DND-41 (cell line): ENCODE results near the gene NEK2.
"Not testable (repeated sequence)": the region's sequence is repeated elsewhere in the genome, so short reads cannot be mapped to it uniquely, and the experiment has no call there.

Experiments
- ATAC-seq: fragments of 200-7000 bp; cut with Tn5 transposase; 3 replicates; pipeline ENCODE4 v1.9.1; 2021; ENCODE audit warnings: low read depth; ENCODE audit not compliant: insufficient read depth
- DNase-seq: peaks from one replicate; pipeline ENCODE4 v3.0.0-alpha.2; 2020
- H2AFZ ChIP-seq: 2 replicates; pipeline ENCODE4 v1.6.0; 2012; ENCODE audit warnings: low read depth, low read length
- H3K27ac ChIP-seq: 2 replicates; pipeline ENCODE4 v1.5.1; 2012; ENCODE audit warnings: low read length, inconsistent platforms
- H3K27me3 ChIP-seq: fragments of 200-600 bp; sonication (generic); 2 replicates; pipeline ENCODE4 v1.6.0; 2012; ENCODE audit warnings: low read length, mild to moderate bottlenecking, inconsistent platforms; ENCODE audit not compliant: insufficient read depth, poor library complexity
- H3K36me3 ChIP-seq: 2 replicates; pipeline ENCODE4 v1.5.1; 2012; ENCODE audit warnings: low read length, inconsistent platforms; ENCODE audit not compliant: insufficient read depth
- H3K4me1 ChIP-seq: 2 replicates; pipeline ENCODE4 v1.5.1; 2012; ENCODE audit warnings: mild to moderate bottlenecking, low read length; ENCODE audit not compliant: insufficient read depth
- H3K4me2 ChIP-seq: 2 replicates; pipeline ENCODE4 v1.6.0; 2012; ENCODE audit warnings: mild to moderate bottlenecking, moderate library complexity, low read length, inconsistent platforms; ENCODE audit not compliant: insufficient read depth
- H3K4me3 ChIP-seq, 2 experiments: fragments of 200-600 bp in 1 of 2; shearing (Covaris generic) in 1 of 2; 2 replicates each; pipeline ENCODE4 v1.5.1; 2012 to 2016; ENCODE audit warnings: inconsistent platforms in 2 of 2, low read length in 2 of 2, mild to moderate bottlenecking in 2 of 2, low read depth in 1 of 2, moderate library complexity in 1 of 2
- H3K79me2 ChIP-seq: 2 replicates; pipeline ENCODE4 v1.6.0; 2012; ENCODE audit warnings: low read length, inconsistent platforms; ENCODE audit not compliant: insufficient read depth
- H3K9ac ChIP-seq: 2 replicates; pipeline ENCODE4 v1.6.0; 2012; ENCODE audit warnings: low read depth, mild to moderate bottlenecking, inconsistent platforms, low read length, moderate library complexity
- H3K9me3 ChIP-seq: 2 replicates; pipeline ENCODE4 v1.5.1; 2012; ENCODE audit warnings: low read length, moderate library complexity, mild to moderate bottlenecking, inconsistent platforms; ENCODE audit not compliant: insufficient read depth, severe bottlenecking
- H4K20me1 ChIP-seq: 2 replicates; pipeline ENCODE4 v1.6.0; 2012; ENCODE audit warnings: low read length; ENCODE audit not compliant: insufficient read depth
- CTCF ChIP-seq: IDR thresholded peaks from 2 replicates; pipeline ENCODE4 v1.5.1; 2012; ENCODE audit warnings: borderline replicate concordance, low read length, moderate library complexity, mild to moderate bottlenecking; ENCODE audit not compliant: poor library complexity, severe bottlenecking; ENCODE audit errors: extremely low read depth
- EZH2 ChIP-seq: IDR thresholded peaks from 3 replicates; pipeline ENCODE4 v1.6.1; 2012; ENCODE audit warnings: borderline replicate concordance, low read depth, mild to moderate bottlenecking, moderate library complexity, low read length, inconsistent platforms; ENCODE audit not compliant: severe bottlenecking

NEK2 gene

GRCh38 chr1:211684331-211684730, 8.9 kb upstream of the NEK2 start:
- H3K27me3 ChIP-seq, result no peaks in the 10 kb centered on the region
- no peak overlapping the region for H3K9ac ChIP-seq
- no peaks in the 10 kb centered on the region for H3K79me2 ChIP-seq
- H3K4me1 ChIP-seq, result peaks cover 8% of the 10 kb centered on the region
- no peak overlapping the region for H3K4me3 ChIP-seq
- no peaks in the 10 kb centered on the region for H3K36me3 ChIP-seq
- TF ChIP-seq EZH2 (no peak), CTCF (no peak)
- no peak overlapping the region for H3K4me2 ChIP-seq
- ATAC-seq, result no peak
- no peak overlapping the region for H2AFZ ChIP-seq
- DNase-seq, result no peak
- H3K27ac ChIP-seq, result no peak overlapping the region
- no peaks in the 10 kb centered on the region for H4K20me1 ChIP-seq
- H3K9me3 ChIP-seq, result no peaks in the 10 kb centered on the region

- no peaks in the 10 kb centered on the region for H3K36me3 ChIP-seq
- no peaks in the 10 kb centered on the region for H4K20me1 ChIP-seq
- H3K4me2 ChIP-seq, result no peak overlapping the region
- H3K27ac ChIP-seq, result no peak overlapping the region
- no peak overlapping the region for H3K9ac ChIP-seq
- no peaks in the 10 kb centered on the region for H3K79me2 ChIP-seq
- ATAC-seq (no peak), DNase-seq (no peak)
- H3K4me1 ChIP-seq, result peaks cover 8% of the 10 kb centered on the region
- H3K27me3 ChIP-seq, result no peaks in the 10 kb centered on the region
- peak overlapping the region; percentile 3; the same call in 1 of the 2 replicates for H2AFZ ChIP-seq
- no peaks in the 10 kb centered on the region for H3K9me3 ChIP-seq
- no peak for TF ChIP-seq CTCF
- TF ChIP-seq EZH2, result no peak
- no peak overlapping the region for H3K4me3 ChIP-seq
Observed at GRCh38 chr1:211683396-211684297, 8.2 kb upstream of the NEK2 start.

GRCh38 chr1:211682186-211682585, 6.8 kb upstream of the NEK2 start:
- not testable (repeated sequence) for H4K20me1 ChIP-seq, H3K9ac ChIP-seq, H3K4me2 ChIP-seq, H3K4me1 ChIP-seq, H3K27me3 ChIP-seq, H3K27ac ChIP-seq, H3K9me3 ChIP-seq, H3K4me3 ChIP-seq, ATAC-seq, H2AFZ ChIP-seq, H3K36me3 ChIP-seq, DNase-seq, H3K79me2 ChIP-seq

- H4K20me1 ChIP-seq, result no peaks in the 10 kb centered on the region
- TF ChIP-seq EZH2 (no peak), CTCF (peak; percentile 81)
- peak; percentile 91 for ATAC-seq
- no peak overlapping the region for H3K27ac ChIP-seq
- H3K4me2 ChIP-seq, result peak overlapping the region; percentile 20; the same call in 1 of the 2 replicates
- no peaks in the 10 kb centered on the region for H3K79me2 ChIP-seq
- H2AFZ ChIP-seq, result peak overlapping the region; percentile 15; the same call in 1 of the 2 replicates
- H3K36me3 ChIP-seq, result no peaks in the 10 kb centered on the region
- H3K4me1 ChIP-seq, result peaks cover 13% of the 10 kb centered on the region
- no peaks in the 10 kb centered on the region for H3K9me3 ChIP-seq
- no peaks in the 10 kb centered on the region for H3K27me3 ChIP-seq
- H3K9ac ChIP-seq, result no peak overlapping the region
- peak; percentile 76 for DNase-seq
- no peak overlapping the region for H3K4me3 ChIP-seq
Observed at GRCh38 chr1:211680752-211681327, 5.4 kb upstream of the NEK2 start.
